Islet precursor cell (in vitro differentiated cells): ENCODE data around the gene ABCA4.

ENCODE experiments used
- DNase-seq: peaks from one replicate; pipeline ENCODE4 v3.0.0-alpha.2; 2018

The ABCA4 gene

GRCh38 chr1:94079989-94080388, 41.0 kb downstream of the ABCA4 start:
- no peak for DNase-seq

GRCh38 chr1:94079080-94079940, 41.6 kb downstream of the ABCA4 start:
- DNase-seq = peak; percentile 69

- no peak for DNase-seq
Observed at GRCh38 chr1:94072840-94073522, 48.0 kb downstream of the ABCA4 start.

- no peak for DNase-seq
Observed at GRCh38 chr1:94071976-94072375, 49.0 kb downstream of the ABCA4 start.

- DNase-seq = no peak
Observed at GRCh38 chr1:94071391-94071790, 49.6 kb downstream of the ABCA4 start.

- DNase-seq = no peak
Observed at GRCh38 chr1:94070865-94071264, 50.1 kb downstream of the ABCA4 start.

- no peak for DNase-seq
Observed at GRCh38 chr1:94069919-94070285, 51.0 kb downstream of the ABCA4 start.

GRCh38 chr1:94068999-94069918, 51.7 kb downstream of the ABCA4 start:
- DNase-seq = peak; percentile 63

GRCh38 chr1:94068096-94068998, 52.6 kb downstream of the ABCA4 start:
- DNase-seq = peak; percentile 77

- no peak for DNase-seq
Observed at GRCh38 chr1:94067196-94067595, 53.8 kb downstream of the ABCA4 start.

GRCh38 chr1:94063379-94063778, 57.6 kb downstream of the ABCA4 start:
- DNase-seq = peak; percentile 68

GRCh38 chr1:94061513-94062443, 59.2 kb downstream of the ABCA4 start:
- DNase-seq = peak; percentile 94

GRCh38 chr1:94060720-94061119, 60.2 kb downstream of the ABCA4 start:
- DNase-seq = no peak

GRCh38 chr1:94058766-94059165, 62.2 kb downstream of the ABCA4 start:
- DNase-seq = no peak

- DNase-seq = no peak
Observed at GRCh38 chr1:94056996-94057395, 64.0 kb downstream of the ABCA4 start.

GRCh38 chr1:94056171-94056570, 64.8 kb downstream of the ABCA4 start:
- no peak for DNase-seq

GRCh38 chr1:94055459-94056122, 65.4 kb downstream of the ABCA4 start:
- peak; percentile 91 for DNase-seq

- DNase-seq = no peak
Observed at GRCh38 chr1:94050675-94051074, 70.3 kb downstream of the ABCA4 start.

GRCh38 chr1:94050254-94050653, 70.7 kb downstream of the ABCA4 start:
- DNase-seq = no peak

- no peak for DNase-seq
Observed at GRCh38 chr1:94049791-94050190, 71.2 kb downstream of the ABCA4 start.
